NCI-H1436 treated with DMSO at 0.1 percent for 48 hours (cell line): Measurements from ENCODE around the gene NBPF9.
"Not testable (repeated sequence)": the region's sequence is repeated elsewhere in the genome, so short reads cannot be mapped to it uniquely, and the experiment has no call there.

Experiments
- DNase-seq: peaks from one replicate; lab custom pipeline; 2025; lab: John Stamatoyannopoulos, UW

Gene NBPF9

DNA sequence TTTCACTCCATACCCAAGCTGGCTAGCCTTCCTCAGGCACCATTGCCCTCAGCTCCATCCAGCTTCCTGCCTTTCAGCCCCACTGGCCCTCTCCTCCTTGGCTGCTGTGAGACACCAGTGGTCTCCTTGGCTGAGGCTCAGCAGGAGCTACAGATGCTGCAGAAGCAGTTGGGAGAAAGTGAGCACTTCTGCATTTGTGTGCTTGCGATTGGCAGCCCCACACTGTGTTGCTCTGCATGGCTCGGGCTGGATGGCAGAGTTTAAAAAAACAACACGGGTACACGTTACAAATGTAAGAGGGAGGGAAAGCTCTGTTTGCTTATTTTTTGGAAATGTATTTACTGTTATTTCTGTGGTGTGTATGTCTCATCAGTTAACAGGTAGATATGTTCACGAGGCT, 90.8 kb downstream of the NBPF9 start:
- not testable (repeated sequence) for DNase-seq

DNA sequence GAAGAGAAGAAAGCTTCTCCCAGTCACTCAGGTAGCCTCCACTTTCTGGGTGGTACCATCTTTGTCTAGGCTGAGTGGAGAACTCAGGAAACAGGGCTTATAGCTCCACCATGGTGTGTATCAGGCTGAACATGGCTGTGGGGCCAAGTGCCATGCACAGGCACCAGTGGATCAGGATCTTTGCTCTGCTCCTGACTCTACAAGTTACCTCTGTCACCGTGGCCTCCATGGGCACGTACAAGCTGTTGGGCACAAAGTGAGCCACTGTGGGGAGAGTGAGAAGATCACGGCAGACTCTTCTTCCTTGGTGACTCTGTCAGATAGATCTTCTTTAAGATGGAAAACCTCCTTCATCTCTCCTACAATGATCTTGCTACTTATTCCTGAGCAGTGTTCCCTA, 93.6 kb downstream of the NBPF9 start:
- DNase-seq = not testable (repeated sequence)

DNA sequence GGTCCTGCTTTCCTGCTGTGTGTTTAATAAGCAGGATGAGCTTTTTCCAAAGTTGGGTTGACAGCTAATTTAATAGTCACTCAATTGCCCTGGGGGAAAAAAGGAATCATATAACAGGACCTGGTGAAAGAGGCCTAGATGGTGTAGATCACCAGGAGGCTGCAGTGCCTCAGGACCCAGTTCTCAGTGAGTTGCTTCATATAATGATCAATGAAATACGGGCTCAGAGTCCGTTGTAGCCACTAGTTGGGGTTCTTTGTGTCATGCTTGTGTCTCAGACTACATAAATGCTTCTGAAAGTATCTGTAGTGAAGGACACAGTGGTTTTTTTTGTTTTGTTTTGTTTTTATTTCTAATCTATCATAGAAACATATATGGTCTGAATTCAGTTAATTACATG, 94.6 kb downstream of the NBPF9 start:
- not testable (repeated sequence) for DNase-seq

DNA sequence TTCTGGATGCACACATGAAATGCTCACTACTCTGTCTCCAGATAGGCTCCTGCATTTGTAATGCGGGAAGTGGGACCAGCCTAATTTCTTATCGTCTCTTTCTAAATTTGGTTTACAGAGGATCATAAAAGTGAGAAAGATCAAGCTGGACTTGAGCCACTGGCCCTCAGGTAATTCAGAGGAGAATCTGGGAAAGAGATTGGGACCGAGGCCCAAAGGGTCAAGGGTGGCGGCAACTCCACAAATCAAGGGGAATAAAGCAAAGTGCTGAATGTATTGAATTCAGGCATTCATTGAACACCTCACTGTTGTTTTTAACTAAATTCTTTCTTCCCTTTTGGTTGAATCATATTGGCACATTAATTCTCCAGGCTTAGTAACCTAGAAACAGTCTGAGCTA, 95.0 kb downstream of the NBPF9 start:
- not testable (repeated sequence) for DNase-seq
